ENCODE results near the gene RPL41. TPM values are rescaled to one million over a fixed set of nuclear protein-coding genes. Genes with fewer than 3 reads are reported as not detected.

The RPL41 gene
- total and polyA plus RNA-seq, 10 of the 15 experiments (the other 5 are each of a cell fraction or from before 2014, with no cell fraction given) = 4,144 to 19,112 (median 8,004) TPM

DNA sequence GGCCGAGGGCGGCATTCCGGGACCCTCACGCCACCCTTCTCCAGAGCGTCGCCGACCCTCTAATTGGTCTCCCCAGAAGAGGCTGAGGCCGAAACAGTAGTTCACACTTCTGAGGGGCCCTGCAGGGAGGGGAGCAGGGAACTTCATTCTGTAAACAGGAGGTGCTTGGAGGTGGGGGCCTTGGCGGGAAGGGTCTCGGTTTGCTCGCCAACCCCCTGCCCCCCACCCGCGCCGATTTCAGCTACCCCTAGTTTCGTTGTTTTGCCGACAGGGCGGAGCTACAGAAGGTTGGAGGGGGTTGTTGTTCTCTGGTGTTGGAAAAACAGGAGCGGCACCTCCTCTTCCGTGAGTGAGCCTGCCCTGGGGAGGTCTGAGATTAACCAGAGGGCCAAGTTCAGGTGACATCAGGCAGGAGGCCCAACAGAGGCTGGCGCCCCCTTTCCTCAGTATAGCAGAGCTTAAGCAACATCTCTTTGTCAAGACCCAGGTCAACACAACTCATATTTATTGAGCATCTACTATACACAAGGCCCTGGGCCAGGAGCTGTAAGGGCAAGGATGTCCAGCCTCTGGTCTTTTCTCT is 35.8 kb upstream of the RPL41 start:
- ATAC-seq = no peak
- SMC1A ChIA-PET (ENCODE audit: uncharacterized antibody, unreplicated experiment) = no interaction called here
- no peak overlapping the region; the same call in 1 of the 2 replicates for H3K4me3 ChIP-seq
- H2AFZ ChIP-seq (ENCODE audit: control insufficient read depth, low read depth, low read length) = no peak overlapping the region
- peaks cover 9 to 15% of the 10 kb centered on the region in 2 experiments; a peak in 3 of 4 replicates for H3K27me3 ChIP-seq (replicated peaks in 1 of 2; ENCODE audit: control insufficient read depth in 2 of 2, insufficient read depth in 2 of 2, low read length in 1 of 2)
- no peaks in the 10 kb centered on the region for H3K36me3 ChIP-seq (ENCODE audit: control insufficient read depth in 2 of 2, insufficient read depth in 2 of 2, low read length in 1 of 2)
- BruUV-seq (replicated peaks) = no TSS peak
- in situ Hi-C loops (cut with MboI) (no loop called here), intact Hi-C loops (cut with micrococcal nuclease; ENCODE audit: unreplicated experiment) (loop anchor here (5.0 kb wide), 1 partner anchor 33 kb away; no protein-coding TSS in a partner anchor)
- H3K79me2 ChIP-seq (ENCODE audit: control insufficient read depth, insufficient read depth, low read length) = no peaks in the 10 kb centered on the region
- RAD21 ChIA-PET (ENCODE audit: unreplicated experiment) = no interaction called here
- H3K4me2 ChIP-seq (ENCODE audit: control insufficient read depth, insufficient read depth) = no peak overlapping the region
- no peaks in the 10 kb centered on the region for H3K9me3 ChIP-seq (replicated peaks; ENCODE audit: control insufficient read depth, insufficient read depth, low read length)
- H3K27ac ChIP-seq (ENCODE audit: control insufficient read depth, insufficient read depth) = no peak overlapping the region
- no peak for DNase-seq (ENCODE audit: low read depth, low spot score)
- H3K9ac ChIP-seq (ENCODE audit: control insufficient read depth, insufficient read depth, low read length) = no peak overlapping the region
- no peak for FAIRE-seq
- no peaks in the 10 kb centered on the region for H3K4me1 ChIP-seq (ENCODE audit: control insufficient read depth, insufficient read depth, low read length)
- CTCF ChIA-PET = no interaction called here
- POLR2A ChIA-PET = no interaction called here
- 46% methylated on average over 12 of the region's 20 CpGs for WGBS (ENCODE audit: insufficient coverage, insufficient replicate concordance, low lambda C conversion rate, missing lambda C conversion rate)
- no peaks in the 10 kb centered on the region for H4K20me1 ChIP-seq (ENCODE audit: control insufficient read depth, insufficient read depth)
- TF ChIP-seq, protein P1, sequence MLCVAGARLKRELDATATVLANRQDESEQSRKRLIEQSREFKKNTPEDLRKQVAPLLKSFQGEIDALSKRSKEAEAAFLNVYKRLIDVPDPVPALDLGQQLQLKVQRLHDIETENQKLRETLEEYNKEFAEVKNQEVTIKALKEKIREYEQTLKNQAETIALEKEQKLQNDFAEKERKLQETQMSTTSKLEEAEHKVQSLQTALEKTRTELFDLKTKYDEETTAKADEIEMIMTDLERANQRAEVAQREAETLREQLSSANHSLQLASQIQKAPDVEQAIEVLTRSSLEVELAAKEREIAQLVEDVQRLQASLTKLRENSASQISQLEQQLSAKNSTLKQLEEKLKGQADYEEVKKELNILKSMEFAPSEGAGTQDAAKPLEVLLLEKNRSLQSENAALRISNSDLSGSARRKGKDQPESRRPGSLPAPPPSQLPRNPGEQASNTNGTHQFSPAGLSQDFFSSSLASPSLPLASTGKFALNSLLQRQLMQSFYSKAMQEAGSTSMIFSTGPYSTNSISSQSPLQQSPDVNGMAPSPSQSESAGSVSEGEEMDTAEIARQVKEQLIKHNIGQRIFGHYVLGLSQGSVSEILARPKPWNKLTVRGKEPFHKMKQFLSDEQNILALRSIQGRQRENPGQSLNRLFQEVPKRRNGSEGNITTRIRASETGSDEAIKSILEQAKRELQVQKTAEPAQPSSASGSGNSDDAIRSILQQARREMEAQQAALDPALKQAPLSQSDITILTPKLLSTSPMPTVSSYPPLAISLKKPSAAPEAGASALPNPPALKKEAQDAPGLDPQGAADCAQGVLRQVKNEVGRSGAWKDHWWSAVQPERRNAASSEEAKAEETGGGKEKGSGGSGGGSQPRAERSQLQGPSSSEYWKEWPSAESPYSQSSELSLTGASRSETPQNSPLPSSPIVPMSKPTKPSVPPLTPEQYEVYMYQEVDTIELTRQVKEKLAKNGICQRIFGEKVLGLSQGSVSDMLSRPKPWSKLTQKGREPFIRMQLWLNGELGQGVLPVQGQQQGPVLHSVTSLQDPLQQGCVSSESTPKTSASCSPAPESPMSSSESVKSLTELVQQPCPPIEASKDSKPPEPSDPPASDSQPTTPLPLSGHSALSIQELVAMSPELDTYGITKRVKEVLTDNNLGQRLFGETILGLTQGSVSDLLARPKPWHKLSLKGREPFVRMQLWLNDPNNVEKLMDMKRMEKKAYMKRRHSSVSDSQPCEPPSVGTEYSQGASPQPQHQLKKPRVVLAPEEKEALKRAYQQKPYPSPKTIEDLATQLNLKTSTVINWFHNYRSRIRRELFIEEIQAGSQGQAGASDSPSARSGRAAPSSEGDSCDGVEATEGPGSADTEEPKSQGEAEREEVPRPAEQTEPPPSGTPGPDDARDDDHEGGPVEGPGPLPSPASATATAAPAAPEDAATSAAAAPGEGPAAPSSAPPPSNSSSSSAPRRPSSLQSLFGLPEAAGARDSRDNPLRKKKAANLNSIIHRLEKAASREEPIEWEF (IDR thresholded peaks at IDR 0.05; ENCODE audit: insufficient replicate concordance, low read depth, low read length) = no peak
- TF ChIP-seq RCOR1 (conservative IDR thresholded peaks at IDR 0.05; ENCODE audit: low read depth, low read length) (no peak), EED (IDR thresholded peaks at IDR 0.05; ENCODE audit: low read depth) (no peak), PAX5 (IDR thresholded peaks at IDR 0.05; ENCODE audit: borderline replicate concordance, low read depth, low read length) (no peak), SREBF1 (IDR thresholded peaks at IDR 0.05; ENCODE audit: low read length) (no peak), MTA2 (IDR thresholded peaks at IDR 0.05; ENCODE audit: low read depth) (no peak), BHLHE40 (IDR thresholded peaks at IDR 0.05; ENCODE audit: borderline replicate concordance in 1 of 2, low read depth in 2 of 2, low read length in 1 of 2) (no peak), CHD4 (IDR thresholded peaks at IDR 0.05) (no peak), ZBED1 (IDR thresholded peaks at IDR 0.05; ENCODE audit: borderline replicate concordance) (no peak), RBBP5 (conservative IDR thresholded peaks at IDR 0.05) (no peak)
- TF ChIP-seq, protein P2, sequence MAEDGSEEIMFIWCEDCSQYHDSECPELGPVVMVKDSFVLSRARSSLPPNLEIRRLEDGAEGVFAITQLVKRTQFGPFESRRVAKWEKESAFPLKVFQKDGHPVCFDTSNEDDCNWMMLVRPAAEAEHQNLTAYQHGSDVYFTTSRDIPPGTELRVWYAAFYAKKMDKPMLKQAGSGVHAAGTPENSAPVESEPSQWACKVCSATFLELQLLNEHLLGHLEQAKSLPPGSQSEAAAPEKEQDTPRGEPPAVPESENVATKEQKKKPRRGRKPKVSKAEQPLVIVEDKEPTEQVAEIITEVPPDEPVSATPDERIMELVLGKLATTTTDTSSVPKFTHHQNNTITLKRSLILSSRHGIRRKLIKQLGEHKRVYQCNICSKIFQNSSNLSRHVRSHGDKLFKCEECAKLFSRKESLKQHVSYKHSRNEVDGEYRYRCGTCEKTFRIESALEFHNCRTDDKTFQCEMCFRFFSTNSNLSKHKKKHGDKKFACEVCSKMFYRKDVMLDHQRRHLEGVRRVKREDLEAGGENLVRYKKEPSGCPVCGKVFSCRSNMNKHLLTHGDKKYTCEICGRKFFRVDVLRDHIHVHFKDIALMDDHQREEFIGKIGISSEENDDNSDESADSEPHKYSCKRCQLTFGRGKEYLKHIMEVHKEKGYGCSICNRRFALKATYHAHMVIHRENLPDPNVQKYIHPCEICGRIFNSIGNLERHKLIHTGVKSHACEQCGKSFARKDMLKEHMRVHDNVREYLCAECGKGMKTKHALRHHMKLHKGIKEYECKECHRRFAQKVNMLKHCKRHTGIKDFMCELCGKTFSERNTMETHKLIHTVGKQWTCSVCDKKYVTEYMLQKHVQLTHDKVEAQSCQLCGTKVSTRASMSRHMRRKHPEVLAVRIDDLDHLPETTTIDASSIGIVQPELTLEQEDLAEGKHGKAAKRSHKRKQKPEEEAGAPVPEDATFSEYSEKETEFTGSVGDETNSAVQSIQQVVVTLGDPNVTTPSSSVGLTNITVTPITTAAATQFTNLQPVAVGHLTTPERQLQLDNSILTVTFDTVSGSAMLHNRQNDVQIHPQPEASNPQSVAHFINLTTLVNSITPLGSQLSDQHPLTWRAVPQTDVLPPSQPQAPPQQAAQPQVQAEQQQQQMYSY (CRISPR knock-in tag; IDR thresholded peaks at IDR 0.05) = no peak
- TF ChIP-seq, protein P3, sequence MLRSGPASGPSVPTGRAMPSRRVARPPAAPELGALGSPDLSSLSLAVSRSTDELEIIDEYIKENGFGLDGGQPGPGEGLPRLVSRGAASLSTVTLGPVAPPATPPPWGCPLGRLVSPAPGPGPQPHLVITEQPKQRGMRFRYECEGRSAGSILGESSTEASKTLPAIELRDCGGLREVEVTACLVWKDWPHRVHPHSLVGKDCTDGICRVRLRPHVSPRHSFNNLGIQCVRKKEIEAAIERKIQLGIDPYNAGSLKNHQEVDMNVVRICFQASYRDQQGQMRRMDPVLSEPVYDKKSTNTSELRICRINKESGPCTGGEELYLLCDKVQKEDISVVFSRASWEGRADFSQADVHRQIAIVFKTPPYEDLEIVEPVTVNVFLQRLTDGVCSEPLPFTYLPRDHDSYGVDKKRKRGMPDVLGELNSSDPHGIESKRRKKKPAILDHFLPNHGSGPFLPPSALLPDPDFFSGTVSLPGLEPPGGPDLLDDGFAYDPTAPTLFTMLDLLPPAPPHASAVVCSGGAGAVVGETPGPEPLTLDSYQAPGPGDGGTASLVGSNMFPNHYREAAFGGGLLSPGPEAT (IDR thresholded peaks at IDR 0.05; ENCODE audit: low read depth) = no peak
- TF ChIP-seq, protein P4, sequence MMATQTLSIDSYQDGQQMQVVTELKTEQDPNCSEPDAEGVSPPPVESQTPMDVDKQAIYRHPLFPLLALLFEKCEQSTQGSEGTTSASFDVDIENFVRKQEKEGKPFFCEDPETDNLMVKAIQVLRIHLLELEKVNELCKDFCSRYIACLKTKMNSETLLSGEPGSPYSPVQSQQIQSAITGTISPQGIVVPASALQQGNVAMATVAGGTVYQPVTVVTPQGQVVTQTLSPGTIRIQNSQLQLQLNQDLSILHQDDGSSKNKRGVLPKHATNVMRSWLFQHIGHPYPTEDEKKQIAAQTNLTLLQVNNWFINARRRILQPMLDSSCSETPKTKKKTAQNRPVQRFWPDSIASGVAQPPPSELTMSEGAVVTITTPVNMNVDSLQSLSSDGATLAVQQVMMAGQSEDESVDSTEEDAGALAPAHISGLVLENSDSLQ (IDR thresholded peaks at IDR 0.05) = no peak
